ENCODE data around the gene PLA2G4B. TPM values are rescaled to one million over a fixed set of nuclear protein-coding genes. Genes with fewer than 3 reads are reported as not detected.

The PLA2G4B gene
- total and polyA plus RNA-seq, 2 of the 8 experiments (the other 6 are each of a cell fraction or from before 2014, with no cell fraction given): 4.2 to 9.2 TPM

DNA sequence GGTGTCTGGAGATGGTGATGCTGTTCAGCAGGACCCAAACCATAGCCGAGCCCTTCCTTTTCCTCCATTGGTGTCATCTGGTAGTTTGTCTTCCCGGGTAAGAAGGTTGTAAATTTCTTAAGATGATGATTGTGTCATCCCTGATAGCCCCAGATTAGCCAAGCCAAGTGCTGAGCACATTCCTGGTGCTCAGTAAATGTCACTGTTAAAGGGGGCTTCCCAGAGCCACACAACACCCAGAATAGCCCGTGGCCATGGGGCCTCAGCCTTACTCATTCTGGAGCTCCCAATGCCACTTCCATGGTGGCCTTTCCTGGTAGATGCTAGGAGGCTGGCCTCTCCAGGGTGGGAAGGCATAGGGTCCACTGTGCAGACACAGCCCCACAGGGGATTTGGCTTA lies 4.6 kb upstream of the PLA2G4B start:
- Histone ChIP-seq H3K4me1 (replicated peaks in 1 of 4; ENCODE audit: control insufficient read depth in 3 of 4, insufficient read depth in 4 of 4, low read length in 3 of 4) (no peaks in the 10 kb centered on the region; a peak in 1 of 7 replicates), H3K18ac (ENCODE audit: extremely low read depth, low read length) (no peak overlapping the region), H2BK20ac (ENCODE audit: low read length) (no peak overlapping the region), H3K9me3 (ENCODE audit: insufficient read depth in 2 of 2, low read depth in 1 of 2, low read length in 1 of 2) (no peaks in the 10 kb centered on the region), H2BK12ac (ENCODE audit: low read depth, low read length) (no peak overlapping the region), H4K5ac (ENCODE audit: insufficient read length, low read depth, low read length) (no peak overlapping the region), H3K36me3 (ENCODE audit: control insufficient read depth in 2 of 4, insufficient read depth in 4 of 4, low read length in 3 of 4) (peaks cover 0 to 3% (median 0%) of the 10 kb centered on the region in 4 experiments; a peak in 4 of 8 replicates), H4K8ac (ENCODE audit: extremely low read depth, insufficient read depth, low read length) (peak overlapping the region; percentile 46; the same call in 1 of the 2 replicates), H3K9ac (replicated peaks in 1 of 4; ENCODE audit: extremely low read depth in 1 of 4, low read depth in 3 of 4, low read length in 3 of 4) (no peak overlapping the region), H4K91ac (replicated peaks; ENCODE audit: insufficient read length, low read length) (no peak overlapping the region), H3K23me2 (ENCODE audit: low read depth, low read length) (no peaks in the 10 kb centered on the region), H2BK5ac (ENCODE audit: low read depth, low read length) (no peak overlapping the region), H3K23ac (ENCODE audit: insufficient read length) (no peak overlapping the region), H3K4me3 (ENCODE audit: extremely low read depth in 1 of 4, insufficient read depth in 2 of 4, low read depth in 3 of 4, low read length in 4 of 4) (no peak overlapping the region), H3K79me2 (ENCODE audit: control insufficient read depth in 1 of 2, insufficient read depth in 2 of 2, low read length in 2 of 2) (no peaks in the 10 kb centered on the region), H3K79me1 (ENCODE audit: low read depth, low read length) (peaks cover 2% of the 10 kb centered on the region; the same call in 1 of the 2 replicates), H3K56ac (replicated peaks; ENCODE audit: insufficient read length, low read depth, low read length) (no peak overlapping the region), H3K27ac (ENCODE audit: low read depth, low read length) (no peak overlapping the region), H2BK120ac (replicated peaks; ENCODE audit: low read depth, low read length) (no peak overlapping the region), H2AK5ac (ENCODE audit: low read depth, low read length) (no peak overlapping the region), H3K4ac (replicated peaks; ENCODE audit: insufficient read length, low read depth, low read length) (no peak overlapping the region), H3K14ac (ENCODE audit: insufficient read length) (no peak overlapping the region), H2BK15ac (ENCODE audit: low read length) (no peak overlapping the region), H3K4me2 (ENCODE audit: insufficient read depth in 1 of 2, low read depth in 2 of 2, low read length in 2 of 2) (no peak overlapping the region), H2AFZ (ENCODE audit: low read length) (no peak overlapping the region), H3K27me3 (replicated peaks in 1 of 4; ENCODE audit: control insufficient read depth in 3 of 4, extremely low read depth in 1 of 4, insufficient read depth in 3 of 4, low read length in 3 of 4) (no peaks in the 10 kb centered on the region), H4K20me1 (replicated peaks in 1 of 2; ENCODE audit: control insufficient read depth in 1 of 2, insufficient read depth in 2 of 2, low read length in 2 of 2) (peaks cover 1 to 15% of the 10 kb centered on the region in 2 experiments)
- CTCF ChIA-PET (ENCODE audit: partially characterized antibody): interaction anchor here (0.7 to 2.6 kb wide), 5 partner anchors 23 to 70 kb away, joined by 3 to 10 read pairs (median 5); no protein-coding TSS in a partner anchor
- WGBS, 2 experiments (ENCODE audit: extremely low coverage in 1 of 2, insufficient coverage in 1 of 2, insufficient read length in 1 of 2, insufficient replicate concordance in 2 of 2, low coverage in 1 of 2, low lambda C conversion rate in 2 of 2, missing lambda C conversion rate in 1 of 2): 91% methylated on average over 3 of the region's 3 CpGs; no CpG with 5 or more reads in 1 of the 2 experiments
- POLR2A ChIA-PET (ENCODE audit: partially characterized antibody): interaction anchor here (1.4 to 1.7 kb wide), 2 partner anchors 12 to 13 kb away, joined by 3 to 5 read pairs; no protein-coding TSS in a partner anchor
- TF ChIP-seq, protein P1, sequence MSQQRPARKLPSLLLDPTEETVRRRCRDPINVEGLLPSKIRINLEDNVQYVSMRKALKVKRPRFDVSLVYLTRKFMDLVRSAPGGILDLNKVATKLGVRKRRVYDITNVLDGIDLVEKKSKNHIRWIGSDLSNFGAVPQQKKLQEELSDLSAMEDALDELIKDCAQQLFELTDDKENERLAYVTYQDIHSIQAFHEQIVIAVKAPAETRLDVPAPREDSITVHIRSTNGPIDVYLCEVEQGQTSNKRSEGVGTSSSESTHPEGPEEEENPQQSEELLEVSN (IDR thresholded peaks at IDR 0.05): no peak
- FAIRE-seq (no peak), DNase-seq (ENCODE audit: low read depth in 1 of 2, low spot score in 2 of 2) (no peak)
